Ishikawa (cell line): ENCODE data around the gene RAD51.

Experiments
- CEBPB ChIP-seq: IDR thresholded peaks from 2 replicates; pipeline ENCODE4 v1.6.1; 2012
- EGR1 ChIP-seq: IDR thresholded peaks from 2 replicates; pipeline ENCODE4 v1.6.1; 2012
- EP300 ChIP-seq: IDR thresholded peaks from 2 replicates; pipeline ENCODE4 v1.6.1; 2012; ENCODE audit warnings: borderline replicate concordance
- NFIC ChIP-seq: IDR thresholded peaks from 2 replicates; pipeline ENCODE4 v1.6.1; 2012
- RAD21 ChIP-seq: IDR thresholded peaks from 2 replicates; pipeline ENCODE4 v1.6.1; 2012; ENCODE audit warnings: low read depth
- TAF1 ChIP-seq: IDR thresholded peaks from 2 replicates; pipeline ENCODE4 v1.6.1; 2012; ENCODE audit warnings: low read depth, mild to moderate bottlenecking
- TCF12 ChIP-seq: IDR thresholded peaks from 2 replicates; pipeline ENCODE4 v1.6.1; 2012; ENCODE audit warnings: low read depth
- YY1 ChIP-seq: IDR thresholded peaks from 2 replicates; pipeline ENCODE4 v1.6.1; 2012; ENCODE audit warnings: low read depth
- TF ChIP-seq, protein P1 (sequence below): IDR thresholded peaks from 2 replicates; pipeline ENCODE4 v1.6.1; 2012
- TF ChIP-seq, protein P2 (sequence below): IDR thresholded peaks from 2 replicates; pipeline ENCODE4 v1.6.1; 2012; ENCODE audit warnings: low read depth, mild to moderate bottlenecking

DNA sequence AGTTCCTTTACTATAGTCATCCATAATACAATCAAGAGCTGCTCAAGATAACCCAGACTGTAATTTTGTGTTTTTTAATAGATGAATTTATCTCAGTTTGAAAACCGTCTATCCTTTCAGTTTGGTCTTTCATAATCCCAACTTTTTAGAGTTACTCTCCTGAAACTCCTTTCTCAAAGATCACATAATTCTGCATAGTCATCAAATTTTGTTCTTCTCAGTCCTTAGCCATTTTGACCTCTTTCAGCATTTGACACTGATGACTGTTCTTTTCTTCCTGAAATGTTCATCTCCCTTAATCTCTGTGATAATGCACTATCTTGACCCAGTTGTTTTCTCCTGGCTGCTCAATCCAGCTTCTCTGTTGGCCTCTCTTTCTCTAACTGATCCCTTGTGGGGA, 47.5 kb upstream of the RAD51 start:
- TF ChIP-seq, protein P1, sequence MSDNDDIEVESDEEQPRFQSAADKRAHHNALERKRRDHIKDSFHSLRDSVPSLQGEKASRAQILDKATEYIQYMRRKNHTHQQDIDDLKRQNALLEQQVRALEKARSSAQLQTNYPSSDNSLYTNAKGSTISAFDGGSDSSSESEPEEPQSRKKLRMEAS, result no peak
- TF ChIP-seq TCF12 (no peak), RAD21 (no peak), EP300 (no peak), EGR1 (no peak), CEBPB (no peak), YY1 (no peak), NFIC (no peak), TAF1 (no peak)
- TF ChIP-seq, protein P2, sequence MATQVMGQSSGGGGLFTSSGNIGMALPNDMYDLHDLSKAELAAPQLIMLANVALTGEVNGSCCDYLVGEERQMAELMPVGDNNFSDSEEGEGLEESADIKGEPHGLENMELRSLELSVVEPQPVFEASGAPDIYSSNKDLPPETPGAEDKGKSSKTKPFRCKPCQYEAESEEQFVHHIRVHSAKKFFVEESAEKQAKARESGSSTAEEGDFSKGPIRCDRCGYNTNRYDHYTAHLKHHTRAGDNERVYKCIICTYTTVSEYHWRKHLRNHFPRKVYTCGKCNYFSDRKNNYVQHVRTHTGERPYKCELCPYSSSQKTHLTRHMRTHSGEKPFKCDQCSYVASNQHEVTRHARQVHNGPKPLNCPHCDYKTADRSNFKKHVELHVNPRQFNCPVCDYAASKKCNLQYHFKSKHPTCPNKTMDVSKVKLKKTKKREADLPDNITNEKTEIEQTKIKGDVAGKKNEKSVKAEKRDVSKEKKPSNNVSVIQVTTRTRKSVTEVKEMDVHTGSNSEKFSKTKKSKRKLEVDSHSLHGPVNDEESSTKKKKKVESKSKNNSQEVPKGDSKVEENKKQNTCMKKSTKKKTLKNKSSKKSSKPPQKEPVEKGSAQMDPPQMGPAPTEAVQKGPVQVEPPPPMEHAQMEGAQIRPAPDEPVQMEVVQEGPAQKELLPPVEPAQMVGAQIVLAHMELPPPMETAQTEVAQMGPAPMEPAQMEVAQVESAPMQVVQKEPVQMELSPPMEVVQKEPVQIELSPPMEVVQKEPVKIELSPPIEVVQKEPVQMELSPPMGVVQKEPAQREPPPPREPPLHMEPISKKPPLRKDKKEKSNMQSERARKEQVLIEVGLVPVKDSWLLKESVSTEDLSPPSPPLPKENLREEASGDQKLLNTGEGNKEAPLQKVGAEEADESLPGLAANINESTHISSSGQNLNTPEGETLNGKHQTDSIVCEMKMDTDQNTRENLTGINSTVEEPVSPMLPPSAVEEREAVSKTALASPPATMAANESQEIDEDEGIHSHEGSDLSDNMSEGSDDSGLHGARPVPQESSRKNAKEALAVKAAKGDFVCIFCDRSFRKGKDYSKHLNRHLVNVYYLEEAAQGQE, result no peak
